Retinal pigment epithelial cell (primary cell): ENCODE data around the gene UBR2.
A peak's percentile ranks its signal among the peaks of the same experiment; 100 is the strongest.

Source experiments
- DNase-seq: peaks from one replicate; pipeline ENCODE4 v3.0.0-alpha.2; 2010; ENCODE audit warnings: low read depth
- H3K4me3 ChIP-seq: 2 replicates; pipeline ENCODE4 v1.5.1; 2011; ENCODE audit warnings: mild to moderate bottlenecking, low read length, control low read depth, moderate library complexity
- TF ChIP-seq, protein P1 (sequence below): conservative IDR thresholded peaks from 2 replicates; pipeline ENCODE4 v1.5.1; 2011; ENCODE audit warnings: low read depth, low read length, control low read depth, inconsistent platforms

The UBR2 gene

GRCh38 chr6:42619963-42620362 is 56.1 kb downstream of the UBR2 start:
- TF ChIP-seq, protein P1, sequence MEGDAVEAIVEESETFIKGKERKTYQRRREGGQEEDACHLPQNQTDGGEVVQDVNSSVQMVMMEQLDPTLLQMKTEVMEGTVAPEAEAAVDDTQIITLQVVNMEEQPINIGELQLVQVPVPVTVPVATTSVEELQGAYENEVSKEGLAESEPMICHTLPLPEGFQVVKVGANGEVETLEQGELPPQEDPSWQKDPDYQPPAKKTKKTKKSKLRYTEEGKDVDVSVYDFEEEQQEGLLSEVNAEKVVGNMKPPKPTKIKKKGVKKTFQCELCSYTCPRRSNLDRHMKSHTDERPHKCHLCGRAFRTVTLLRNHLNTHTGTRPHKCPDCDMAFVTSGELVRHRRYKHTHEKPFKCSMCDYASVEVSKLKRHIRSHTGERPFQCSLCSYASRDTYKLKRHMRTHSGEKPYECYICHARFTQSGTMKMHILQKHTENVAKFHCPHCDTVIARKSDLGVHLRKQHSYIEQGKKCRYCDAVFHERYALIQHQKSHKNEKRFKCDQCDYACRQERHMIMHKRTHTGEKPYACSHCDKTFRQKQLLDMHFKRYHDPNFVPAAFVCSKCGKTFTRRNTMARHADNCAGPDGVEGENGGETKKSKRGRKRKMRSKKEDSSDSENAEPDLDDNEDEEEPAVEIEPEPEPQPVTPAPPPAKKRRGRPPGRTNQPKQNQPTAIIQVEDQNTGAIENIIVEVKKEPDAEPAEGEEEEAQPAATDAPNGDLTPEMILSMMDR: no peak
- no peak for DNase-seq
- no peak overlapping the region for H3K4me3 ChIP-seq

GRCh38 chr6:42624601-42625000 is 60.8 kb downstream of the UBR2 start:
- H3K4me3 ChIP-seq: no peak overlapping the region
- DNase-seq: no peak
- TF ChIP-seq, protein P1: no peak

GRCh38 chr6:42627044-42627443 is 63.2 kb downstream of the UBR2 start:
- H3K4me3 ChIP-seq: no peak overlapping the region
- no peak for DNase-seq
- TF ChIP-seq, protein P1: no peak

DNA sequence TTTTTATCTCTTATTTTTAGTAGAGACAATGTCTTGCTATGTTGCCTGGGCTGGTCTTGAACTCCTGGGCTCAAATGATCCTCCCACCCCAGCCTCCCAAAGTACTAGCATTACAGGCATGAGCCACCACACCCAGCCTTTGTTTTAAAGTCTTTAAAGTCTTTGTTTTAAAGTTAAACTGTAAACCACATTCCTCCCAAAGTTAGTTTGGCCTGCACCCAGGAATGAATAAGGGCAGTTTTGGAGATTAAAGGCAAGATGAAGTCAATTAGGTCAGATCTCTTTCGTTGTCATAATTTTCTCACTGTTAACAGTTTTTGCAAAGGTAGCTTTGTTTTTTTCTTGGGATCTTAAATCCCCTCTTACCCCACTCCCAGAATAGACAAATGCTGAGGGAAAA is 63.8 kb downstream of the UBR2 start:
- no peak overlapping the region for H3K4me3 ChIP-seq
- TF ChIP-seq, protein P1: no peak
- DNase-seq: peak; percentile 3

GRCh38 chr6:42628604-42629003 is 64.8 kb downstream of the UBR2 start:
- TF ChIP-seq, protein P1: no peak
- DNase-seq: no peak
- no peak overlapping the region for H3K4me3 ChIP-seq

GRCh38 chr6:42629845-42630244 is 66.0 kb downstream of the UBR2 start:
- H3K4me3 ChIP-seq: no peak overlapping the region
- no peak for DNase-seq
- TF ChIP-seq, protein P1: no peak

- TF ChIP-seq, protein P1: no peak
- H3K4me3 ChIP-seq: no peak overlapping the region
- no peak for DNase-seq
Measured at GRCh38 chr6:42637681-42638080, 73.9 kb downstream of the UBR2 start.
